Hippocampal formation (tissue), 2 donors: ENCODE data around the gene CYP2R1.
"Not testable (repeated sequence)": the region's sequence is repeated elsewhere in the genome, so short reads cannot be mapped to it uniquely, and the experiment has no call there.

Experiments
- DNase-seq, 2 donors: peaks; one replicate each; lab custom pipeline; 2025; lab: John Stamatoyannopoulos, UW

Gene CYP2R1

GRCh38 chr11:14892577-14892976 is 546 bp upstream of the CYP2R1 start:
- DNase-seq, result no peak

GRCh38 chr11:14891143-14892035 is 642 bp downstream of the CYP2R1 start:
- DNase-seq, result peak; percentile 79 to 81

GRCh38 chr11:14886513-14886912 is 5.5 kb downstream of the CYP2R1 start:
- no peak for DNase-seq

GRCh38 chr11:14884667-14885273 is 7.3 kb downstream of the CYP2R1 start:
- no peak for DNase-seq

- not testable (repeated sequence) for DNase-seq
Observed at GRCh38 chr11:14883683-14884082, 8.3 kb downstream of the CYP2R1 start.

- no peak for DNase-seq
Observed at GRCh38 chr11:14882196-14882595, 9.8 kb downstream of the CYP2R1 start.

GRCh38 chr11:14881576-14882193 is 10.3 kb downstream of the CYP2R1 start:
- peak in 1 of 2 donors; percentile 19 for DNase-seq

- no peak for DNase-seq
Observed at GRCh38 chr11:14875163-14875562, 16.9 kb downstream of the CYP2R1 start.

GRCh38 chr11:14873632-14874031 is 18.4 kb downstream of the CYP2R1 start:
- no peak for DNase-seq

GRCh38 chr11:14872032-14872431 is 20.0 kb downstream of the CYP2R1 start:
- DNase-seq, result no peak

GRCh38 chr11:14863775-14864174 is 28.3 kb downstream of the CYP2R1 start:
- not testable (repeated sequence) for DNase-seq

- no peak for DNase-seq
Observed at GRCh38 chr11:14861680-14862079, 30.4 kb downstream of the CYP2R1 start.

GRCh38 chr11:14860511-14860910 is 31.5 kb downstream of the CYP2R1 start:
- DNase-seq, result no peak

GRCh38 chr11:14858404-14858803 is 33.6 kb downstream of the CYP2R1 start:
- no peak for DNase-seq

GRCh38 chr11:14857621-14858020 is 34.4 kb downstream of the CYP2R1 start:
- no peak for DNase-seq

GRCh38 chr11:14855890-14856289 is 36.1 kb downstream of the CYP2R1 start:
- no peak for DNase-seq

GRCh38 chr11:14854057-14854456 is 38.0 kb downstream of the CYP2R1 start:
- no peak for DNase-seq

- no peak for DNase-seq
Observed at GRCh38 chr11:14852571-14853177, 39.4 kb downstream of the CYP2R1 start.

- DNase-seq, result no peak
Observed at GRCh38 chr11:14842002-14842401, 50.0 kb downstream of the CYP2R1 start.

GRCh38 chr11:14835496-14836492 is 56.2 kb downstream of the CYP2R1 start:
- DNase-seq, result no peak
